CD14-positive monocyte (primary cell): ENCODE data around the gene PRICKLE4. TPM values are rescaled to one million over a fixed set of nuclear protein-coding genes. Genes with fewer than 3 reads are reported as not detected.

Source experiments
- DNase-seq, 3 donors: peaks; one replicate each; pipeline ENCODE4 v3.0.0-alpha.2; 2011 to 2022
- H2AFZ ChIP-seq: 2 replicates; pipeline ENCODE4 v1.6.0; 2012; ENCODE audit warnings: mild to moderate bottlenecking, low read depth, low read length, inconsistent platforms; ENCODE audit not compliant: insufficient read depth, poor library complexity, severe bottlenecking
- H3K27ac ChIP-seq, 2 donors: 1 replicate in 1 of 2; 2 replicates in 1 of 2; pipeline ENCODE4 v1.5.1; 2012 to 2013; ENCODE audit warnings: low read length in 2 of 2, control low read depth in 1 of 2, inconsistent platforms in 1 of 2, low read depth in 1 of 2, mild to moderate bottlenecking in 1 of 2
- H3K27me3 ChIP-seq, 2 donors: one replicate each; pipeline versions ENCODE4 v1.6.0 to v1.6.1; 2011 to 2013; ENCODE audit warnings: low read length in 2 of 2; ENCODE audit not compliant: control insufficient read depth in 2 of 2, insufficient read depth in 2 of 2
- H3K36me3 ChIP-seq, 2 donors: replicated peaks in 1 of 2; 1 replicate in 1 of 2; 2 replicates in 1 of 2; pipeline versions ENCODE4 v1.5.1 to v1.6.1; 2012 to 2013; ENCODE audit warnings: low read length in 2 of 2, control low read depth in 1 of 2, inconsistent platforms in 1 of 2, mild to moderate bottlenecking in 1 of 2; ENCODE audit not compliant: insufficient read depth in 2 of 2, control insufficient read depth in 1 of 2
- H3K4me1 ChIP-seq, 2 donors: 1 replicate in 1 of 2; 2 replicates in 1 of 2; pipeline versions ENCODE4 v1.5.1 to v1.6.1; 2012 to 2013; ENCODE audit warnings: low read length in 2 of 2, control low read depth in 1 of 2, inconsistent platforms in 1 of 2, mild to moderate bottlenecking in 1 of 2, moderate library complexity in 1 of 2; ENCODE audit not compliant: insufficient read depth in 2 of 2, control insufficient read depth in 1 of 2
- H3K4me2 ChIP-seq: replicated peaks from 2 replicates; pipeline ENCODE3; 2012; ENCODE audit warnings: low read length, moderate library complexity, mild to moderate bottlenecking; ENCODE audit not compliant: poor library complexity, severe bottlenecking; ENCODE audit errors: extremely low read depth
- H3K4me3 ChIP-seq, 3 experiments: fragments of 200-600 bp in 1 of 3; sonication (generic) in 1 of 3; replicated peaks in 1 of 3; 1 replicate in 2 of 3; 2 replicates in 1 of 3; pipeline ENCODE4 v1.5.1; 2011 to 2013; ENCODE audit warnings: low read length in 3 of 3, mild to moderate bottlenecking in 3 of 3, control low read depth in 2 of 3, low read depth in 2 of 3, inconsistent platforms in 1 of 3, moderate library complexity in 1 of 3
- H3K79me2 ChIP-seq: 2 replicates; pipeline ENCODE4 v1.6.0; 2012; ENCODE audit warnings: mild to moderate bottlenecking, control low read depth, inconsistent platforms, low read length, moderate library complexity; ENCODE audit not compliant: insufficient read depth
- H3K9ac ChIP-seq: 2 replicates; pipeline ENCODE4 v1.6.0; 2017; ENCODE audit warnings: low read length, mild to moderate bottlenecking; ENCODE audit not compliant: insufficient read depth, poor library complexity, severe bottlenecking
- H3K9me3 ChIP-seq, 2 donors: replicated peaks in 1 of 2; 1 replicate in 1 of 2; 2 replicates in 1 of 2; pipeline versions ENCODE4 v1.5.1 to v1.6.1; 2012 to 2013; ENCODE audit warnings: low read length in 2 of 2, control low read depth in 1 of 2; ENCODE audit not compliant: control insufficient read depth in 1 of 2, insufficient read depth in 1 of 2
- H4K20me1 ChIP-seq: 2 replicates; pipeline ENCODE4 v1.6.0; 2012; ENCODE audit warnings: mild to moderate bottlenecking, low read length, control low read depth, moderate library complexity; ENCODE audit not compliant: insufficient read depth
- H3K27ac Mint-ChIP-seq, 7 donors: one replicate each; pipeline ENCODE4 v1.8.0; 2020; ENCODE audit warnings: mild to moderate bottlenecking in 7 of 7, mixed read lengths in 7 of 7, moderate library complexity in 6 of 7, inconsistent platforms in 2 of 7
- H3K27me3 Mint-ChIP-seq, 3 donors: one replicate each; pipeline ENCODE4 v1.8.0; 2021 to 2022; ENCODE audit warnings: low read depth in 3 of 3, mild to moderate bottlenecking in 3 of 3, mixed read lengths in 3 of 3, moderate library complexity in 3 of 3, inconsistent platforms in 1 of 3
- H3K36me3 Mint-ChIP-seq, 2 donors: one replicate each; pipeline ENCODE4 v1.8.0; 2020; ENCODE audit warnings: mixed read lengths in 2 of 2, inconsistent platforms in 1 of 2, mild to moderate bottlenecking in 1 of 2
- H3K4me1 Mint-ChIP-seq: one replicate; pipeline ENCODE4 v1.8.0; 2020; ENCODE audit warnings: mild to moderate bottlenecking, mixed read lengths
- H3K4me3 Mint-ChIP-seq, 2 donors: one replicate each; pipeline ENCODE4 v1.8.0; 2020; ENCODE audit warnings: mild to moderate bottlenecking in 2 of 2, mixed read lengths in 2 of 2, moderate library complexity in 1 of 2
- H3K9me3 Mint-ChIP-seq, 7 donors: one replicate each; pipeline ENCODE4 v1.8.0; 2020 to 2022; ENCODE audit warnings: mixed read lengths in 7 of 7, mild to moderate bottlenecking in 6 of 7, moderate library complexity in 6 of 7, inconsistent platforms in 2 of 7
- WGBS: methylation state at CpG from one replicate; pipeline ENCODE4 v1.1.5; 2013; ENCODE audit warnings: missing lambda C conversion rate; ENCODE audit not compliant: insufficient coverage; 5-methylcytosine and 5-hydroxymethylcytosine counted together
- intact Hi-C, 2 donors: fragments of 100-400 bp; cut with micrococcal nuclease; formaldehyde crosslinking; loops; one replicate each; pipeline versions ENCODE4 v1.15.0 to v1.15.1; 2023
- polyA plus RNA-seq, 3 donors: library from polyadenylated mRNA; depleted of rRNA in 1 of 3; unstranded in 2 of 3; stranded (reverse) in 1 of 3; fragments of 300-500 nt in 2 of 3; fragments of >200 nt in 1 of 3; fragmentation: Illumina TruSeq in 2 of 3; gene quantifications; 1 replicate in 2 of 3; 2 replicates in 1 of 3; pipeline ENCODE4 v1.2.3, GENCODE V29; 2012 to 2021
- TF ChIP-seq, protein P1 (sequence below): fragments of 200-600 bp; IDR thresholded peaks from one replicate; pipeline ENCODE4 v1.8.0; 2022; ENCODE audit warnings: antibody characterized with exemption, mild to moderate bottlenecking

Gene PRICKLE4
- polyA plus RNA-seq, 3 donors = 0.88 TPM; not detected in 2

DNA sequence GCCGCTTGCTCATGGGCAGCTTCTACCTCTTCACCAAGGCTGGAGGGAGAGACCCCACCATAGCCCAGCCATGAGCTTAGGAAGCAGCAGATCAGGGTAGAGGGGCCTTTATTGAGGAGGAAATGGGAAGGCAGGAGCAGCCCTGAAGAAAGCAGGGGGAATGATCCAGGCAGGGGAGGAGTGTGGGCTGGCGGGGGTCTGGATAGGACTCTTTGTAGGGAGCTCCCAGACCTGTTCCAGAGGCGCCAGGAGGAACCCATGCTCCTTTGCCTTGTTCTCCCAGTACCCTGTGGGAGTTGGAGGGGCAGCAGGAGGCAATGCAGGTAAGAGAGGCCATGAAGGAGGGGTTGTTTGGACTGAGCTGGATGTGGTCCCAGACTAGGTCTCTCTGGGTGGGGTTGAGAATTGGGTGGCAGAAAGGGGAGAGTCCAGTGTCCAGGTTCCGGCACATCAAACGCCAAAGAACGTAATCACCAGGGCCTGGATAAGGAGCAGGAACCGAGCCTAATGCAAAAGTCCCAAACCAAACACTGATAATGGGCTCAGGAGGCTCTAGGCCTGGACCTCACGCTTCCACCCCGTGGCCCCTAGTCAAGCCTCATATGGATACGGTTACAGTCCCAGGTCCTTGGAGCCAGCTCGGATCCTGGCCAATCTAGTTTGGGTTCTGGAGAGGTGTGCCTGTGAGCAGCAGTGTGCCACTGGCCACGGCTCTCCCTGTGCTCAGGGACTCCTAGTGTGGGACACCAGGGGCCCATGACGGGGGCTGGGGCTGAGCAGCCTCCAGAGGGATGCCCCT lies 21.3 kb upstream of the PRICKLE4 start:
- no peaks in the 10 kb centered on the region for H3K4me1 Mint-ChIP-seq
- no peak overlapping the region for H3K4me3 Mint-ChIP-seq
- Histone ChIP-seq H3K4me1 (no peaks in the 10 kb centered on the region), H3K36me3 (no peaks in the 10 kb centered on the region), H3K79me2 (no peaks in the 10 kb centered on the region), H3K27ac (no peak overlapping the region), H3K9ac (no peak overlapping the region), H3K27me3 (no peaks in the 10 kb centered on the region), H3K4me2 (no peak overlapping the region), H3K9me3 (no peaks in the 10 kb centered on the region), H3K4me3 (no peak overlapping the region), H2AFZ (no peak overlapping the region), H4K20me1 (no peaks in the 10 kb centered on the region)
- intact Hi-C loops = no loop called here
- DNase-seq = no peak
- no peaks in the 10 kb centered on the region for H3K9me3 Mint-ChIP-seq
- peak overlapping the region in 1 of 7 donors; percentile 70 for H3K27ac Mint-ChIP-seq
- no peaks in the 10 kb centered on the region for H3K36me3 Mint-ChIP-seq
- H3K27me3 Mint-ChIP-seq = peaks cover 3 to 14% (median 7%) of the 10 kb centered on the region in 3 donors
- TF ChIP-seq, protein P1, sequence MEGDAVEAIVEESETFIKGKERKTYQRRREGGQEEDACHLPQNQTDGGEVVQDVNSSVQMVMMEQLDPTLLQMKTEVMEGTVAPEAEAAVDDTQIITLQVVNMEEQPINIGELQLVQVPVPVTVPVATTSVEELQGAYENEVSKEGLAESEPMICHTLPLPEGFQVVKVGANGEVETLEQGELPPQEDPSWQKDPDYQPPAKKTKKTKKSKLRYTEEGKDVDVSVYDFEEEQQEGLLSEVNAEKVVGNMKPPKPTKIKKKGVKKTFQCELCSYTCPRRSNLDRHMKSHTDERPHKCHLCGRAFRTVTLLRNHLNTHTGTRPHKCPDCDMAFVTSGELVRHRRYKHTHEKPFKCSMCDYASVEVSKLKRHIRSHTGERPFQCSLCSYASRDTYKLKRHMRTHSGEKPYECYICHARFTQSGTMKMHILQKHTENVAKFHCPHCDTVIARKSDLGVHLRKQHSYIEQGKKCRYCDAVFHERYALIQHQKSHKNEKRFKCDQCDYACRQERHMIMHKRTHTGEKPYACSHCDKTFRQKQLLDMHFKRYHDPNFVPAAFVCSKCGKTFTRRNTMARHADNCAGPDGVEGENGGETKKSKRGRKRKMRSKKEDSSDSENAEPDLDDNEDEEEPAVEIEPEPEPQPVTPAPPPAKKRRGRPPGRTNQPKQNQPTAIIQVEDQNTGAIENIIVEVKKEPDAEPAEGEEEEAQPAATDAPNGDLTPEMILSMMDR = no peak
- 94% methylated on average over 10 of the region's 13 CpGs for WGBS

DNA sequence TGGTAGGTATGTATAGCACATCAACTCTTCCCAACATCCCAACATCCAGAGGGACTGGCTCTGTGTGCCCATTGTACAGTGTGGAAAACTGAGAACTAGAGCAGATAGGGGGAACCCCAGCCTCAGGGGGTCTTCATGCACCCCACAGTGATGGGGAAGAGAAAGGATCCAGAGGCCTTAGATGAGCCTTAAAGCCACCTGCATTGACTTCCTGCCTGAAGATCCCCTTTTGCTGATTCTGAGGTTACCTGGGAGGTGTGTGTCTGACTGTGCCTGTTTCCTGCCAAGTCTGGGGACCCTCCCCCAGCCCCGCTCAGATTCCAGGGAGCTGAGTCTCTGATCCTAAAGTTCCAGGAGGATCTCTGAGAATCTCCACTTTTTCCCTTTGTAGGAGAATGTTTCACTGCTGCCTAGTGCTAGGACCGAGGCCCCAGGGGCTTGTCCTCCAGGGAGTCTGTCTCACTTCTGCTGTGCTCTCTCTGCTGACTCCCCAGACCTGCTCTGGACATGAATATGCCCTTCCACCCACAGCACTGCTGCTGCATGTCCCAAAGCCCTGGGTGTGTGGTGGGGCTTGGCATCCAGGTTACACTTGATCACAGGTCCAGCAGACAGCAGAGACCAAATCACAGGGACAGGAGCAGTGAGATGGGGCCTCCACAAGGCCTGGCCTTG lies 20.5 kb upstream of the PRICKLE4 start:
- H3K4me3 ChIP-seq = no peak overlapping the region
- no peak overlapping the region for H2AFZ ChIP-seq
- H3K27ac ChIP-seq = no peak overlapping the region
- H3K9me3 ChIP-seq = no peaks in the 10 kb centered on the region
- H4K20me1 ChIP-seq = no peaks in the 10 kb centered on the region
- Mint-ChIP-seq H3K36me3 (no peaks in the 10 kb centered on the region), H3K4me1 (no peaks in the 10 kb centered on the region), H3K27me3 (peaks cover 3 to 14% (median 7%) of the 10 kb centered on the region in 3 donors), H3K4me3 (no peak overlapping the region), H3K9me3 (no peaks in the 10 kb centered on the region), H3K27ac (peak overlapping the region in 1 of 7 donors; percentile 52)
- H3K9ac ChIP-seq = no peak overlapping the region
- no peaks in the 10 kb centered on the region for H3K36me3 ChIP-seq
- no peak overlapping the region for H3K4me2 ChIP-seq
- no peaks in the 10 kb centered on the region for H3K79me2 ChIP-seq
- 100% methylated on average over 1 of the region's 2 CpGs for WGBS
- TF ChIP-seq, protein P1 = no peak
- intact Hi-C loops = loop anchor here in 1 of 2 donors (10.0 kb wide), 1 partner anchor 155 kb away; no protein-coding TSS in a partner anchor
- no peak for DNase-seq
- no peaks in the 10 kb centered on the region for H3K4me1 ChIP-seq
- H3K27me3 ChIP-seq = no peaks in the 10 kb centered on the region
